GM19035 (cell line): ENCODE measurements around the gene CXXC5.

Experiments
- ATAC-seq: cut with Tn5 transposase; IDR thresholded peaks from one replicate; pipeline ENCODE4 v1.9.1; 2021; ENCODE audit not compliant: unreplicated experiment

CXXC5 gene

GRCh38 chr5:139678751-139679750, 30.9 kb downstream of the CXXC5 start:
- ATAC-seq = no peak

GRCh38 chr5:139680368-139681111, 32.4 kb downstream of the CXXC5 start:
- ATAC-seq = no peak

- ATAC-seq = no peak
These were observed 32.9 kb downstream of the CXXC5 start for GRCh38 chr5:139681112-139681458.

- ATAC-seq = no peak
These were observed 33.3 kb downstream of the CXXC5 start for GRCh38 chr5:139681466-139681865.

- ATAC-seq = no peak
These were observed 34.1 kb downstream of the CXXC5 start for GRCh38 chr5:139682016-139682975.

- no peak for ATAC-seq
These were observed 35.4 kb downstream of the CXXC5 start for GRCh38 chr5:139683295-139684271.

- ATAC-seq = no peak
These were observed 36.3 kb downstream of the CXXC5 start for GRCh38 chr5:139684350-139684880.

GRCh38 chr5:139684881-139685749, 37.0 kb downstream of the CXXC5 start:
- ATAC-seq = no peak

GRCh38 chr5:139685886-139686285, 37.7 kb downstream of the CXXC5 start:
- ATAC-seq = no peak

- no peak for ATAC-seq
These were observed 38.2 kb downstream of the CXXC5 start for GRCh38 chr5:139686356-139686705.

GRCh38 chr5:139686706-139687441, 38.7 kb downstream of the CXXC5 start:
- ATAC-seq = no peak

- no peak for ATAC-seq
These were observed 39.5 kb downstream of the CXXC5 start for GRCh38 chr5:139687656-139688055.

GRCh38 chr5:139688088-139688702, 40.0 kb downstream of the CXXC5 start:
- ATAC-seq = no peak

- ATAC-seq = no peak
These were observed 40.7 kb downstream of the CXXC5 start for GRCh38 chr5:139688751-139689372.

- ATAC-seq = no peak
These were observed 41.5 kb downstream of the CXXC5 start for GRCh38 chr5:139689631-139690063.

- ATAC-seq = no peak
These were observed 42.1 kb downstream of the CXXC5 start for GRCh38 chr5:139690064-139690802.
